ENCODE measurements around the gene NF1.
"Not testable (repeated sequence)": the region's sequence is repeated elsewhere in the genome, so short reads cannot be mapped to it uniquely, and the experiment has no call there.

NF1 gene

DNA sequence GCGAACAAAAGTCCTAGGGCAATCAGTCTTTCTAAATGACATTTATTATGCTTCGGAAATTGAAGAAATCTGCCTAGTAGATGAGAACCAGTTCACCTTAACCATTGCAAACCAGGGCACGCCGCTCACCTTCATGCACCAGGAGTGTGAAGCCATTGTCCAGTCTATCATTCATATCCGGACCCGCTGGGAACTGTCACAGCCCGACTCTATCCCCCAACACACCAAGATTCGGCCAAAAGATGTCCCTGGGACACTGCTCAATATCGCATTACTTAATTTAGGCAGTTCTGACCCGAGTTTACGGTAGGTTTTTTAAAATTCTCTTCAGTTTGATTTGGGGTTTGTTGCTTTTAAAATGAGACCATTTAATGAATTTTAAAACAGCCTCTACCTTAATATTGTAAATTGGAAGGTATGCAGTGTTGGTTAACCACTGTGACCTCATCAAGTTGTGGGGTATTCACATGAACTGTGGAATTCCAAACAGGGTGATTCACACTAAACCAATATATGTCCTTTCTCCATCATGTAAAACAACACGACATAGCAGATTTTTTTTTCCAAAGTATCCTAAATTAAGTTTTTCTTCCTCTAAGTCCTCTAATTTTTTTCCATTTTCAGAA is 232.9 kb downstream of the NF1 start:
- TF ChIP-seq, protein P1, sequence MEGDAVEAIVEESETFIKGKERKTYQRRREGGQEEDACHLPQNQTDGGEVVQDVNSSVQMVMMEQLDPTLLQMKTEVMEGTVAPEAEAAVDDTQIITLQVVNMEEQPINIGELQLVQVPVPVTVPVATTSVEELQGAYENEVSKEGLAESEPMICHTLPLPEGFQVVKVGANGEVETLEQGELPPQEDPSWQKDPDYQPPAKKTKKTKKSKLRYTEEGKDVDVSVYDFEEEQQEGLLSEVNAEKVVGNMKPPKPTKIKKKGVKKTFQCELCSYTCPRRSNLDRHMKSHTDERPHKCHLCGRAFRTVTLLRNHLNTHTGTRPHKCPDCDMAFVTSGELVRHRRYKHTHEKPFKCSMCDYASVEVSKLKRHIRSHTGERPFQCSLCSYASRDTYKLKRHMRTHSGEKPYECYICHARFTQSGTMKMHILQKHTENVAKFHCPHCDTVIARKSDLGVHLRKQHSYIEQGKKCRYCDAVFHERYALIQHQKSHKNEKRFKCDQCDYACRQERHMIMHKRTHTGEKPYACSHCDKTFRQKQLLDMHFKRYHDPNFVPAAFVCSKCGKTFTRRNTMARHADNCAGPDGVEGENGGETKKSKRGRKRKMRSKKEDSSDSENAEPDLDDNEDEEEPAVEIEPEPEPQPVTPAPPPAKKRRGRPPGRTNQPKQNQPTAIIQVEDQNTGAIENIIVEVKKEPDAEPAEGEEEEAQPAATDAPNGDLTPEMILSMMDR (conservative IDR thresholded peaks at IDR 0.05; ENCODE audit: low read depth, low read length): no peak
- Histone ChIP-seq H3K27ac (no peak overlapping the region), H3K36me3 (ENCODE audit: insufficient read depth) (no peaks in the 10 kb centered on the region)

DNA sequence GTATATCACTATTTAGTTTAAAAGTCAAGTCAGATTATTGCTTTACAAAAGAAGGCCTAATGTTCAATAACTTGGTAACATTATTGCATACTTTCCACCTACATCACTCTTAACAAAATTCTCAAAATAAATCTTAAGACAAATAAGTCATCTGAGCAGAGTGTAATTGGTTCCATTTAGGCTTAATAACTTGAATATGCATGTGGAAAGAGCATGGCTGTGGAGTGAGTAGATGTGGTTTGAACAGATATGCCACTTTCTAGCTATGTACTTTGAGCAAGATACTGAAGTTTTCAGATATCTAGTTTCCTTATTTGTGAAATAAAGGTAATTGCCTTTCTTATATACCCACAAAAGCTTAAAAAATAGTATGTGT is 233.4 kb downstream of the NF1 start:
- H3K27ac ChIP-seq: no peak overlapping the region
- H3K4me2 ChIP-seq: no peak overlapping the region
- no peak overlapping the region for H3K4me3 ChIP-seq (IDR thresholded peaks at IDR 0.05; ENCODE audit: insufficient read depth, low read depth, low read length)
- no peaks in the 10 kb centered on the region for H3K36me3 ChIP-seq (ENCODE audit: insufficient read depth)
- no peak overlapping the region for H2AFZ ChIP-seq (ENCODE audit: low read depth)
- no peaks in the 10 kb centered on the region for H3K27me3 ChIP-seq (ENCODE audit: insufficient read depth, low read depth)
- no peaks in the 10 kb centered on the region for H3K79me2 ChIP-seq (ENCODE audit: insufficient read depth, low read depth)
- H4K20me1 ChIP-seq (ENCODE audit: insufficient read depth): no peaks in the 10 kb centered on the region
- H3K4me1 ChIP-seq (ENCODE audit: low read depth, poor library complexity, severe bottlenecking): peaks cover 4% of the 10 kb centered on the region
- H3K9ac ChIP-seq: no peak overlapping the region
- TF ChIP-seq, protein P1 (conservative IDR thresholded peaks at IDR 0.05; ENCODE audit: low read depth, low read length): no peak

More for the DNA sequence above, 232.9 kb downstream of the NF1 start:
- Histone ChIP-seq H3K79me2 (ENCODE audit: insufficient read depth, low read depth) (no peaks in the 10 kb centered on the region), H3K27me3 (ENCODE audit: insufficient read depth, low read depth) (no peaks in the 10 kb centered on the region), H3K4me1 (ENCODE audit: low read depth, poor library complexity, severe bottlenecking) (peaks cover 4% of the 10 kb centered on the region), H3K4me2 (no peak overlapping the region), H3K4me3 (IDR thresholded peaks at IDR 0.05; ENCODE audit: insufficient read depth, low read depth, low read length) (no peak overlapping the region), H4K20me1 (ENCODE audit: insufficient read depth) (no peaks in the 10 kb centered on the region), H3K9ac (no peak overlapping the region), H2AFZ (ENCODE audit: low read depth) (no peak overlapping the region)

DNA sequence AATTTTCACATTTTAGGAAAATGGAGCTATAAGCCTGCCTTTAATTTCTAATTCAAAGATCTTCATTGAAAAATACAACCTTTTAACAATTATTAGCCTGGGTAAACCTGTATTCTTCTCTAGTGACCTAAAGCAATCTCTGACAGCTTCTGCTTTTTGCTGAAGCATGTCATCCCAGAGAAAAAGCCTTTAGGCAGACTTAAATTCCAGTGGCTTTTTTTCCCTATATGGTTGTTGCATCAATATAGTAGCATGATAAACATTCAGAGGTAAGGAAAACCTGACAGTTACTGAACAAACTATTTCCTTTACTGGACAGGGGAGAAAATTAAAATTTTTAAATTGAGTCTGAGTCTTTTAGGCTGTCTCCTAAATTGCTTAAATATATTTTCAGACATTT is 234.4 kb downstream of the NF1 start:
- TF ChIP-seq, protein P1 (conservative IDR thresholded peaks at IDR 0.05; ENCODE audit: low read depth, low read length): no peak
- H3K27me3 ChIP-seq (ENCODE audit: insufficient read depth, low read depth): no peaks in the 10 kb centered on the region
- no peaks in the 10 kb centered on the region for H3K36me3 ChIP-seq (ENCODE audit: insufficient read depth)
- no peaks in the 10 kb centered on the region for H3K4me1 ChIP-seq (ENCODE audit: low read depth, poor library complexity, severe bottlenecking)
- no peak overlapping the region for H3K27ac ChIP-seq
- H2AFZ ChIP-seq (ENCODE audit: low read depth): no peak overlapping the region
- H3K79me2 ChIP-seq (ENCODE audit: insufficient read depth, low read depth): no peaks in the 10 kb centered on the region
- H3K4me2 ChIP-seq: no peak overlapping the region
- no peak overlapping the region for H3K9ac ChIP-seq
- no peak overlapping the region for H3K4me3 ChIP-seq (IDR thresholded peaks at IDR 0.05; ENCODE audit: insufficient read depth, low read depth, low read length)
- no peaks in the 10 kb centered on the region for H4K20me1 ChIP-seq (ENCODE audit: insufficient read depth)

DNA sequence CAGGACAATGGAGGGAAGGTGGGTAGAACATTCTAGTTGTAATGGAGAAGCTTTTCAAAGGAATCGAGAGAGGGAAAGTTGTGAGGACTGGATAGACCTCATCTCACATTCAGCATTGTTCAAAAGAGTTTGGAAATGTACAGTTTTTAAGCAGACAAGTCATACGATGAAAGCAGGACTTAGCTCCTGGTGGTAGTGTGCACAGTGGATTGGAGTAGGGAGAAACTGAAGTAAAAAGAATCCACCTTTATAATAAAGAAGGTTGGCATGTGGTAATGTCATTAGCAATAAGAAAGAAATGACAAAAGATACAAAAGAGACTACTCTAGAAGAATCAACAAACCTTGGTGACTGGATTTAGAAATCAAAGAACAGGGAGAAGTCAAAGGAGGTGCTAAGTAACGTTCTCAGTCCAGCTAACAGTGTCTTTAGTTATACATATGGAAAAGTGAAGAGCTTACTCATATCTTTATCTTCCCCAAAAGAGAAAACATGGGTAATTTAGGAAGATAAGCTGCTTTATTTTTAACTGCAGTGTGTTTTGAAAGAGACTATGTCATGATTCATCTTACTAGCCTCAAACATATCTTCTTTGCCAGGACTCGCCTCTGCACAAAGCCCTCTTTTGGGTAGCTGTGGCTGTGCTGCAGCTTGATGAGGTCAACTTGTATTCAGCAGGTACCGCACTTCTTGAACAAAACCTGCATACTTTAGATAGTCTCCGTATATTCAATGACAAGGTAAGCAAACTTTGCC is 245.3 kb downstream of the NF1 start:
- TF ChIP-seq, protein P1 (conservative IDR thresholded peaks at IDR 0.05; ENCODE audit: low read depth, low read length): no peak
- H3K4me3 ChIP-seq (IDR thresholded peaks at IDR 0.05; ENCODE audit: insufficient read depth, low read depth, low read length): no peak overlapping the region
- no peaks in the 10 kb centered on the region for H3K79me2 ChIP-seq (ENCODE audit: insufficient read depth, low read depth)
- H3K36me3 ChIP-seq (ENCODE audit: insufficient read depth): no peaks in the 10 kb centered on the region
- no peak overlapping the region for H2AFZ ChIP-seq (ENCODE audit: low read depth)
- H3K4me1 ChIP-seq (ENCODE audit: low read depth, poor library complexity, severe bottlenecking): no peaks in the 10 kb centered on the region
- no peak overlapping the region for H3K27ac ChIP-seq
- H3K9ac ChIP-seq: no peak overlapping the region
- no peak overlapping the region for H3K4me2 ChIP-seq
- H3K27me3 ChIP-seq (ENCODE audit: insufficient read depth, low read depth): no peaks in the 10 kb centered on the region
- no peaks in the 10 kb centered on the region for H4K20me1 ChIP-seq (ENCODE audit: insufficient read depth)

DNA sequence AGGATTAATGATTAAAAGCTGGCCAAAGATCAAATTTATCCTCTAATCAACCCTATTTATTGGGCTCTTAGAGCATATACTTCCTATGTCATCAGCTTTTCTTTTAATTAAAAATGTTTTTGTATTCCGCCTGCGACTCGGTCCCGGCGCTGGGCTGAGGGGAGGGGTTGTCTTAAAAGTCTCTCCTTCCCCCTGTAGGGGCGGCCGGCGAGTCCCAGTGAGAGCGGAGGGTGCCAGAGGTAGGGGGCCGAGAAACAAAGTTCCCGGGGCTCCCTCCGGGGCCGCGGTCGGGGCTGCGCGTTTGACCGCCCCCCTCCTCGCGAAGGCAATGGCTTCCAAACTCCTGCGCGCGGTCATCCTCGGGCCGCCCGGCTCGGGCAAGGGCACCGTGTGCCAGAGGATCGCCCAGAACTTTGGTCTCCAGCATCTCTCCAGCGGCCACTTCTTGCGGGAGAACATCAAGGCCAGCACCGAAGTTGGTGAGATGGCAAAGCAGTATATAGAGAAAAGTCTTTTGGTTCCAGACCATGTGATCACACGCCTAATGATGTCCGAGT is 250.5 kb downstream of the NF1 start:
- not testable (repeated sequence) for H4K20me1 ChIP-seq (ENCODE audit: insufficient read depth)

More for the DNA sequence above, 250.5 kb downstream of the NF1 start:
- H2AFZ ChIP-seq (ENCODE audit: low read depth); H3K4me2 ChIP-seq; H3K27ac ChIP-seq; H3K79me2 ChIP-seq (ENCODE audit: insufficient read depth, low read depth); H3K27me3 ChIP-seq (ENCODE audit: insufficient read depth, low read depth); H3K9ac ChIP-seq; H3K4me3 ChIP-seq (IDR thresholded peaks at IDR 0.05; ENCODE audit: insufficient read depth, low read depth, low read length); H3K36me3 ChIP-seq (ENCODE audit: insufficient read depth): not testable (repeated sequence)
- H3K4me1 ChIP-seq (ENCODE audit: low read depth, poor library complexity, severe bottlenecking): peaks cover 14% of the 10 kb centered on the region
